ENCODE results near the gene S100A5.
"Not testable (repeated sequence)": the region's sequence is repeated elsewhere in the genome, so short reads cannot be mapped to it uniquely, and the experiment has no call there.

Gene S100A5, protein sequence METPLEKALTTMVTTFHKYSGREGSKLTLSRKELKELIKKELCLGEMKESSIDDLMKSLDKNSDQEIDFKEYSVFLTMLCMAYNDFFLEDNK

DNA sequence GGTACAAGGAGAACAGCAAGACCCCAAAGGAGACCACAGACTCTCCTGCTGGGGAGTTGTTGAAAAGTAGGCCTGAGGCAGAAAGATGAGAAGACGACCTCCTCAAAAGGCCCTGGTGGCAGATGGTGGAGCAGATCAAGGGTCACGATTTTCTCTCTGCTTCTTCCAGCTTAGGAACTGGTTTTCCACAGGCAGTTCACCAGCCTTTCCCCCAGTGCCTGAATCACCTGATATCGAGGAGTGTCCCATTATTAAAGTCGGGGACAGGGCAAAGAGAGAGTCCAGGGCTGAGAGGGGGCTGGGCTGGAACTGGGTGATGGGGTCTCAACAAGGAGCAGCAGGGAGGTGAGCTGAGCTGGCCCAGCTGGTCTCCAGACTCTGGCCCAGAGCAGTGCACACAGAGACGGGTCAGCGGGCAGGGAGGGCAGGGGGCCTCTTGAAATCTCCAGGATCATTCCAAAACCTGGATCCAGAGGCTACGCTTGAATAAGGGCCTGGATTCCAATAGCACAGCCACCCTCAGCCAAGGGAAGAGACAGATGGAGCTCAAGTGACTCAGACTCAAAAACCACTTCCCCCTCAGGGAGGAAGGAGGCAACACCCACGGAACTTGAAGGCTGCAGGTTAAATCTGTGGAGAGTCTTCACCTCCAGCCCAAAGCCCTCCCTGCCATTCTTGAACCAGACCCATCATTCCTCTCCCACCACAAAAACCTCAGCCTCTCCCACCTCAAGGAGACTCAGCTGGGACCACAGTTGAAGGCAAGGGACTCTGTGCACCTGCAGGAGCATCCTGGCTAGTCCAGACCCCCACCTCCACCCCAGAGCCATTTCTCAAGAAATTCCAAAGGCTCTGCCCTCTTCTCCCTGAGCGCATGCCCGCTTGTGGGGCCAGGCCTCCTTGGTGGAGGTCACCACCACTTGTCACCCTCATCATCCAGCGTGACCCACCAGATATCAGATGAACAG, at the start of gene S100A5:
Gene S100A5, minus strand, starts transcription at position 541 of the 968 bp plus-strand sequence. CDS start 743 bp downstream, outside the sequence.
- H3K27ac ChIP-seq, result no peak within 1 kb of the TSS
- TF ChIP-seq, protein P1, sequence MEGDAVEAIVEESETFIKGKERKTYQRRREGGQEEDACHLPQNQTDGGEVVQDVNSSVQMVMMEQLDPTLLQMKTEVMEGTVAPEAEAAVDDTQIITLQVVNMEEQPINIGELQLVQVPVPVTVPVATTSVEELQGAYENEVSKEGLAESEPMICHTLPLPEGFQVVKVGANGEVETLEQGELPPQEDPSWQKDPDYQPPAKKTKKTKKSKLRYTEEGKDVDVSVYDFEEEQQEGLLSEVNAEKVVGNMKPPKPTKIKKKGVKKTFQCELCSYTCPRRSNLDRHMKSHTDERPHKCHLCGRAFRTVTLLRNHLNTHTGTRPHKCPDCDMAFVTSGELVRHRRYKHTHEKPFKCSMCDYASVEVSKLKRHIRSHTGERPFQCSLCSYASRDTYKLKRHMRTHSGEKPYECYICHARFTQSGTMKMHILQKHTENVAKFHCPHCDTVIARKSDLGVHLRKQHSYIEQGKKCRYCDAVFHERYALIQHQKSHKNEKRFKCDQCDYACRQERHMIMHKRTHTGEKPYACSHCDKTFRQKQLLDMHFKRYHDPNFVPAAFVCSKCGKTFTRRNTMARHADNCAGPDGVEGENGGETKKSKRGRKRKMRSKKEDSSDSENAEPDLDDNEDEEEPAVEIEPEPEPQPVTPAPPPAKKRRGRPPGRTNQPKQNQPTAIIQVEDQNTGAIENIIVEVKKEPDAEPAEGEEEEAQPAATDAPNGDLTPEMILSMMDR (IDR thresholded peaks at IDR 0.05), result no peak
- no peak for TF ChIP-seq ZFX (IDR thresholded peaks at IDR 0.05; ENCODE audit: borderline replicate concordance)

DNA sequence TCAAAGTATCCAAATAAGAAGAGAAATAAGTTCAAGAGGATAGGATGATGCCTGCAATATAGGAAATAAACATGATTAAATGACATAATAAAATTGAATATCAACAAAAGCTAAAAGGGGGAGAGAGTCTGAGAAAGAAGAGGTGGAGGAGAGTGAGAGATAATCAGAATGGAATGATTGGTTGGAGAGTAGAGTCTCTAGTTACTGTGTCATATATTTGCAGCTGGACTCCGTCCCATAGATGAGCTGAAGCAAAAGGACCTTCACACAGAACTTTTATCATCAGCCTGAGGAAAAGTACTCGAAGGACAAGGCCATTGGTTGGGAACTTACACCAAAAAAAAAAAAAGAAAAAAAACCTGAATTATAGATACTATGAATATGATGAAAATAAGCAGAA, 47.7 kb upstream of the S100A5 start:
- no peak overlapping the region for H3K27ac ChIP-seq
- no peak for TF ChIP-seq ZFX (IDR thresholded peaks at IDR 0.05; ENCODE audit: borderline replicate concordance)
- TF ChIP-seq, protein P1 (IDR thresholded peaks at IDR 0.05), result no peak

GRCh38 chr1:153588033-153588432, 47.3 kb upstream of the S100A5 start:
- not testable (repeated sequence) for H3K27ac ChIP-seq

GRCh38 chr1:153587314-153587713, 46.6 kb upstream of the S100A5 start:
- TF ChIP-seq, protein P1 (IDR thresholded peaks at IDR 0.05), result no peak
- no peak for TF ChIP-seq ZFX (IDR thresholded peaks at IDR 0.05; ENCODE audit: borderline replicate concordance)
- no peak overlapping the region for H3K27ac ChIP-seq

- no peak overlapping the region for H3K27ac ChIP-seq
- no peak for TF ChIP-seq ZFX (IDR thresholded peaks at IDR 0.05; ENCODE audit: borderline replicate concordance)
- TF ChIP-seq, protein P1 (IDR thresholded peaks at IDR 0.05), result no peak
Measured at GRCh38 chr1:153586347-153586746, 45.6 kb upstream of the S100A5 start.

DNA sequence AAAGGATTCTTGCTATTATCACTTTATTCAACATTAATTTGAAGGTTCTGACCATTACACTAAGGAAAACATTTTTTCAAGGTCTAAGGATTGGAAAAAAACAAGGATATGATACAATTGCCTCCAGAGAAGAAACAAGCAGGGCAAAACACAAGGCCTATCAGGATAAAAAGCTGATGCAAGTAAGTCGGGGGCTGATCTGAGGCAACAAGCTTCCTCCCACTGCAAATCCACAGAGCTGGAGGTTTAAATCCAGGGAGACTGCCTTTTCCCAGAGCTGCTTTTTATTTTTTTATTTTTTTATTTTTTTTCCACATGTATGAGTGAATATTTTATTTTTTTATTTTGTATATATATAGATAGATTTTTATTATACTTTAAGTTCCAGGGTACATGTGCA, 44.3 kb upstream of the S100A5 start:
- TF ChIP-seq, protein P1 (IDR thresholded peaks at IDR 0.05), result no peak
- no peak for TF ChIP-seq ZFX (IDR thresholded peaks at IDR 0.05; ENCODE audit: borderline replicate concordance)
- no peak overlapping the region for H3K27ac ChIP-seq

DNA sequence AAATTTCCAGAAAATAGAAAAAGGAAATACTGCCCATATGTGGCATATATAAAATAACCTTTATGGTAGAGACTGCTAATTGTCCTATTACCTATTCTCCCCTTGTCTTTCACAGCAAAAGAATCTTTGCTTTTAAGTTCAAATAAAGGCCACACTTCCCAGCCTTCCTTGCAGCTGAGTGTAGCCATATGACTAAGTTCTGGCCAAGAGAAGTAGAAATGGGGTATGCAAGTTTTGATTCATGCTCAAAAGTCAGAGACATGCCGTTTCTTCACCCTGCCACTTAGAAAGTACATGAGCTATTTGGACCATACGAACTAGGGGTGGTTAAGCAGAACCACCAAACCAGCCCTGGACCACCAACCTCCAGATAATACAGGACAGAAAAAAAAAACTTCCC, 43.2 kb upstream of the S100A5 start:
- no peak overlapping the region for H3K27ac ChIP-seq
- TF ChIP-seq, protein P1 (IDR thresholded peaks at IDR 0.05), result no peak
- TF ChIP-seq ZFX (IDR thresholded peaks at IDR 0.05; ENCODE audit: borderline replicate concordance), result no peak

GRCh38 chr1:153583514-153583913, 42.8 kb upstream of the S100A5 start:
- not testable (repeated sequence) for H3K27ac ChIP-seq

DNA sequence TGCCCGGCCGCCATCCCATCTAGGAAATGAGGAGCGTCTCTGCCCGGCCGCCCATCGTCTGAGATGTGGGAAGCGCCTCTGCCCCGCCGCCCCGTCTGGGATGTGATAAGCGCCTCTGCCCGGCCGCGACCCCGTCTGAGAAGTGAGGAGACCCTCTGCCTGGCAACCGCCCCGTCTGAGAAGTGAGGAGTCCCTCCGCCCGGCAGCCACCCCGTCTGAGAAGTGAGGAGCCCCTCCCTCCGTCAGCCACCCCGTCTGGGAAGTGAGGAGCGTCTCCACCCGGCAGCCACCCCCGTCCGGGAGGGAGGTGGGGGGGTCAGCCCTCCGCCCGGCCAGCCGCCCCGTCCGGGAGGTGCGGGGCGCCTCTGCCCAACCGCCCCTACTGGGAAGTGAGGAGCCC, 42.1 kb upstream of the S100A5 start:
- not testable (repeated sequence) for H3K27ac ChIP-seq
